Mesendoderm (in vitro differentiated cells): Measurements from ENCODE around the gene RAB3GAP2.
"Not testable (repeated sequence)": the region's sequence is repeated elsewhere in the genome, so short reads cannot be mapped to it uniquely, and the experiment has no call there.

Source experiments
- DNase-seq: peaks from one replicate; pipeline ENCODE4 v3.0.0; 2013
- H2AK5ac ChIP-seq: 2 replicates; pipeline ENCODE4 v1.6.1; 2013; ENCODE audit warnings: low read length, inconsistent platforms
- H2BK120ac ChIP-seq: 2 replicates; pipeline ENCODE4 v1.6.1; 2013; ENCODE audit warnings: low read depth, mild to moderate bottlenecking, low read length, moderate library complexity, mixed read lengths
- H2BK15ac ChIP-seq: replicated peaks from 2 replicates; pipeline ENCODE4 v1.6.1; 2013; ENCODE audit warnings: low read depth, mild to moderate bottlenecking, moderate library complexity
- H2BK5ac ChIP-seq: 2 replicates; pipeline ENCODE4 v1.6.1; 2013; ENCODE audit warnings: low read length, inconsistent platforms
- H3K18ac ChIP-seq: 2 replicates; pipeline ENCODE4 v1.6.1; 2013; ENCODE audit warnings: mild to moderate bottlenecking, low read length, mixed read lengths
- H3K23ac ChIP-seq: one replicate; pipeline ENCODE4 v1.6.1; 2013; ENCODE audit warnings: low read length
- H3K27ac ChIP-seq: 2 replicates; pipeline ENCODE4 v1.5.1; 2013; ENCODE audit warnings: low read depth, mild to moderate bottlenecking, inconsistent platforms, low read length, moderate library complexity
- H3K27me3 ChIP-seq: 2 replicates; pipeline ENCODE4 v1.6.1; 2013; ENCODE audit warnings: low read length, control low read depth, mild to moderate bottlenecking, inconsistent platforms; ENCODE audit not compliant: insufficient read depth, poor library complexity
- H3K36me3 ChIP-seq: 2 replicates; pipeline ENCODE4 v1.6.1; 2013; ENCODE audit warnings: low read length, inconsistent platforms; ENCODE audit not compliant: control insufficient read depth, insufficient read depth
- H3K4ac ChIP-seq: one replicate; pipeline ENCODE4 v1.6.1; 2013; ENCODE audit warnings: low read depth, mild to moderate bottlenecking, low read length, moderate library complexity
- H3K4me1 ChIP-seq: 2 replicates; pipeline ENCODE4 v1.6.1; 2013; ENCODE audit warnings: low read depth, low read length, inconsistent platforms; ENCODE audit not compliant: control insufficient read depth
- H3K4me2 ChIP-seq: 2 replicates; pipeline ENCODE4 v1.6.1; 2013; ENCODE audit warnings: low read length
- H3K4me3 ChIP-seq: 2 replicates; pipeline ENCODE4 v1.5.1; 2013; ENCODE audit warnings: mild to moderate bottlenecking, low read length
- H3K56ac ChIP-seq: one replicate; pipeline ENCODE4 v1.6.1; 2013; ENCODE audit warnings: low read length
- H3K79me1 ChIP-seq: 2 replicates; pipeline ENCODE4 v1.6.1; 2013; ENCODE audit warnings: low read length, inconsistent platforms
- H3K79me2 ChIP-seq: 2 replicates; pipeline ENCODE4 v1.6.1; 2013; ENCODE audit warnings: mild to moderate bottlenecking, low read length; ENCODE audit not compliant: control insufficient read depth, insufficient read depth
- H3K9ac ChIP-seq: 2 replicates; pipeline ENCODE4 v1.6.1; 2013; ENCODE audit warnings: low read length, inconsistent platforms
- H4K5ac ChIP-seq: one replicate; pipeline ENCODE4 v1.6.1; 2013; ENCODE audit warnings: low read length
- H4K8ac ChIP-seq: one replicate; pipeline ENCODE4 v1.6.1; 2013; ENCODE audit warnings: low read depth, mild to moderate bottlenecking, control low read depth, low read length, moderate library complexity
- WGBS: extraction: QIAGEN DNeasy Blood & Tissue Kit; methylation state at CpG from one replicate; pipeline ENCODE4 v1.1.7; 2013; ENCODE audit warnings: low lambda C conversion rate, missing lambda C conversion rate; ENCODE audit not compliant: insufficient coverage; ENCODE audit errors: extremely low coverage; 5-methylcytosine and 5-hydroxymethylcytosine counted together

The RAB3GAP2 gene

DNA sequence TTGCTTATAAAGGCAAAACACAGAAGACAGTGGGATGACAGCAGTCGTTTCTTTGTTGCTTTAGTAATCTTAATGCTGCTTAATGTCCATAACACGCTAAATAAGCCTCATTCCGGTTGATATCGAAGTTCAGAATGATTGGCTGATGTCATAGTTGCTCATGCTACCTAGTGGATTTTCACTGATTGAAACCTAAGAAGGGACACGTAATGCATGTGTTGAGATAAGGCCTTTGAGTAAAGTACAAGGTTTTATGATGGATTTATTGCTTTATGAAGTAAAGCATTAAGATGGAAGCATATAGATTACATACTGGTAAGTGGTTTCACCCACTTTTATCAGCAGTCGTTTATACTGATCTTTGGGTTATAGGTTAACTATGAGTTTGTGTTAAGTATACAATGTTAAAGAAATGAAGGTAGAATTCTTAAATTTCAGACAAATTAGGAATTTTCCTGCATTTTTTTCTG is 153.2 kb downstream of the RAB3GAP2 start:
- Histone ChIP-seq H3K79me2 (no peaks in the 10 kb centered on the region), H4K5ac (no peak overlapping the region), H3K4me3 (no peak overlapping the region), H3K56ac (no peak overlapping the region), H3K27me3 (no peaks in the 10 kb centered on the region), H2BK5ac (no peak overlapping the region), H3K4ac (no peak overlapping the region), H2BK120ac (no peak overlapping the region), H3K36me3 (no peaks in the 10 kb centered on the region), H3K27ac (no peak overlapping the region), H2BK15ac (no peak overlapping the region), H3K18ac (no peak overlapping the region), H3K79me1 (no peaks in the 10 kb centered on the region), H4K8ac (no peak overlapping the region), H2AK5ac (no peak overlapping the region), H3K4me1 (no peaks in the 10 kb centered on the region), H3K9ac (no peak overlapping the region), H3K23ac (no peak overlapping the region), H3K4me2 (no peak overlapping the region)
- no CpG with 5 or more reads among the region's 6 CpGs for WGBS
- no peak for DNase-seq

DNA sequence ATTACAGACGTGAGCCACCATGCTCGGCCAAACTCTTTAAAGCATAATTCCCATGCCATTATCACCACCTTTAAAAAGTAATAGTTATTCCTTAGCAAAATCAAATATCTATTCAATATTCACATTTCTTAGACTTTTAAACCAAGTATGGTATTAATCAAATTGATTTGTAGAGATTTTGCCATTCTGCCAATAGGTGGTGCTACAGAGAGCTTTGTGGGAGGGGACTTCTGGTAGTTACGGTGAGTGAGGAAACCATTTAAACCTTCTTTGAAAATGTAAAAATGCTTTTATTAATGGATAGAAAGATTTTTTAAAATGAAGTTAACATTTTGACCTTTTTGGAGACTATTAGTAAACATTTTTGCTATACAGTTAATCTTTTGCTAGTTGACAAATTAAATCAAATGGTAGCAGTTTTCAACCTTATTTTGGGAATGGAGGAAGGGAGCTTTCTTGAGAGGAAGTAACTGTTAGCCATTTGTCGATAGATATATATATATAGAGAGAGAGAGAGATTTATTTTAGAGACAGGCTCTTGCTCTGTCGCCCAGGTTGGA is 159.0 kb downstream of the RAB3GAP2 start:
- no peaks in the 10 kb centered on the region for H3K4me1 ChIP-seq
- no CpG with 5 or more reads among the region's 5 CpGs for WGBS

DNA sequence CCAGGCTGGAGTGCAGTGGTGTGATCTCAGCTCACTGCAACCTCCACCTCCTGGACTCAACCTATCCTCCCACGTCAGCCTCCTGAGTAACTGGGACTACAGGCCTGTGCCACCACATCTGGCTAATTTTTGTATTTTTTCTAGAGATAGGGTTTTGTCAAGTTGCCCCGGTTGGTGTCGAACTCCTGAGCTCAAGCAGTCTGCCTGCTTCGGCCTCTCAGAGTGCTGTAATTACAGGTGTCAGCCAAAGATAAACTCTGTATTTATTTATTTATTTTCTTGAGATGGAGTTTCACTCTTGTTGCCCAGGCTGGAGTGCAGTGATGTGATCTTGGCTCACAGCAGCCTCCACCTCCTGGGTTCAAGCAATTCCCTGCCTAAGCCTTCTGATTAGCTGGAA is 159.7 kb downstream of the RAB3GAP2 start:
- H3K56ac ChIP-seq, H3K4me1 ChIP-seq, H3K36me3 ChIP-seq, H2AK5ac ChIP-seq, H3K23ac ChIP-seq, H3K4me3 ChIP-seq, H3K4me2 ChIP-seq, H2BK120ac ChIP-seq, H2BK15ac ChIP-seq, H3K79me2 ChIP-seq, H3K27me3 ChIP-seq, H3K9ac ChIP-seq, H4K8ac ChIP-seq, H3K27ac ChIP-seq, H3K79me1 ChIP-seq, H4K5ac ChIP-seq, H3K4ac ChIP-seq, H3K18ac ChIP-seq, DNase-seq, H2BK5ac ChIP-seq: not testable (repeated sequence)
- no CpG with 5 or more reads among the region's 4 CpGs for WGBS

More for the DNA sequence above, 159.0 kb downstream of the RAB3GAP2 start:
- H3K27ac ChIP-seq = no peak overlapping the region
- H3K79me2 ChIP-seq = no peaks in the 10 kb centered on the region
- H3K18ac ChIP-seq = no peak overlapping the region
- no peak overlapping the region for H4K8ac ChIP-seq
- H3K56ac ChIP-seq = no peak overlapping the region
- H3K23ac ChIP-seq = no peak overlapping the region
- no peak overlapping the region for H2BK15ac ChIP-seq
- no peak overlapping the region for H2BK120ac ChIP-seq
- DNase-seq = peak; percentile 54
- H3K27me3 ChIP-seq = no peaks in the 10 kb centered on the region
- H3K4me2 ChIP-seq = no peak overlapping the region
- no peak overlapping the region for H3K4me3 ChIP-seq
- H3K79me1 ChIP-seq = no peaks in the 10 kb centered on the region
- no peak overlapping the region for H3K4ac ChIP-seq
- no peak overlapping the region for H2AK5ac ChIP-seq
- H2BK5ac ChIP-seq = no peak overlapping the region
- no peaks in the 10 kb centered on the region for H3K36me3 ChIP-seq
- H3K9ac ChIP-seq = no peak overlapping the region
- H4K5ac ChIP-seq = no peak overlapping the region

DNA sequence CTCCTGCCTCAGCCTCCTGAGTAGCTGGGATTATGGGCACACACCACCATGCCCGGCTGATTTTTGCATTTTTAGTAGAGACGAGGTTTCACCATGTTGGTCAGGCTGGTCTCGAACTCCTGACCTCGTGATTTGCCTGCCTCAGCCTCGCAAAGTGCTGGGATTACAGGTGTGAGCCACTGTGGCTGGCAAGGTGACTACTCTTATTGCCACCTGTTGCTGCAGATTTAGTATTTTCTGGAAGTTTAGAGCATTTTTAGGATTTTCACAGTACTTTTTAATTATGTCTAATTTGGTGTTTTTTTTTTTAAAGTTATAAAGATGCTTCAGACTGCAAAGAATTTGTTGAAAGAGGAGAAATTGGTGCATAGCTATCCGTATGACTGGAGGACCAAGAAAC is 161.8 kb downstream of the RAB3GAP2 start:
- WGBS = no CpG with 5 or more reads among the region's 6 CpGs
- H2BK5ac ChIP-seq, H3K4ac ChIP-seq, H3K4me1 ChIP-seq, H4K5ac ChIP-seq, DNase-seq, H3K4me3 ChIP-seq, H2BK120ac ChIP-seq, H3K79me2 ChIP-seq, H3K4me2 ChIP-seq, H4K8ac ChIP-seq, H2BK15ac ChIP-seq, H3K27me3 ChIP-seq, H3K27ac ChIP-seq, H3K56ac ChIP-seq, H3K23ac ChIP-seq, H3K9ac ChIP-seq, H3K79me1 ChIP-seq, H3K18ac ChIP-seq, H3K36me3 ChIP-seq, H2AK5ac ChIP-seq: not testable (repeated sequence)

DNA sequence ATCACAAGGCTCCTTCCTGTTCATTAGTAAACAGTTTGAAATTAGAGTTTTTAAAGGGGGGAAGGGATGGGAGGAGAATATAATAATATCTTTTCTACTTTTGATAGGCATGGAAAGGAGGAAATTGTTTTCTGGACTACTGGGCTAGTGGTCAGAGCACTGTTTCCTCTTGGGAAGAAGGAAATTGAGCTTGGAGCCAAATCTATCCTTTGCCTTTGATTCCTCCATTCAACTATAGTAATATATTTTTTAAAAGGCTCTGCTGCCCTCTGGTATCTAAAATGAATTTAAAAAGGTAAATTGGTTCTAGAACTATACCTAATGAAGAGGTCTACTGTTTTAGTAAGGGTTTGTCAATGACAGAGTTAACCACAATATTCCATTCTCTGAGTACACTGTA is 172.4 kb downstream of the RAB3GAP2 start:
- H3K18ac ChIP-seq = no peak overlapping the region
- no peak overlapping the region for H4K8ac ChIP-seq
- H3K79me2 ChIP-seq = peaks cover 2% of the 10 kb centered on the region
- H2BK15ac ChIP-seq = no peak overlapping the region
- no peak overlapping the region for H3K56ac ChIP-seq
- no peak overlapping the region for H2AK5ac ChIP-seq
- no peaks in the 10 kb centered on the region for H3K27me3 ChIP-seq
- no peak overlapping the region for H3K9ac ChIP-seq
- no peak for DNase-seq
- H3K4me2 ChIP-seq = no peak overlapping the region
- no peak overlapping the region for H3K27ac ChIP-seq
- no peak overlapping the region for H2BK5ac ChIP-seq
- no peak overlapping the region for H3K23ac ChIP-seq
- no peak overlapping the region for H3K4ac ChIP-seq
- no peaks in the 10 kb centered on the region for H3K4me1 ChIP-seq
- H3K79me1 ChIP-seq = peaks cover 4% of the 10 kb centered on the region
- H3K4me3 ChIP-seq = no peak overlapping the region
- H3K36me3 ChIP-seq = peaks cover 1% of the 10 kb centered on the region
- no peak overlapping the region for H4K5ac ChIP-seq
- no peak overlapping the region for H2BK120ac ChIP-seq
